ENCODE results near the gene PEA15.
A peak's percentile ranks its signal among the peaks of the same experiment; 100 is the strongest.

The PEA15 gene

DNA sequence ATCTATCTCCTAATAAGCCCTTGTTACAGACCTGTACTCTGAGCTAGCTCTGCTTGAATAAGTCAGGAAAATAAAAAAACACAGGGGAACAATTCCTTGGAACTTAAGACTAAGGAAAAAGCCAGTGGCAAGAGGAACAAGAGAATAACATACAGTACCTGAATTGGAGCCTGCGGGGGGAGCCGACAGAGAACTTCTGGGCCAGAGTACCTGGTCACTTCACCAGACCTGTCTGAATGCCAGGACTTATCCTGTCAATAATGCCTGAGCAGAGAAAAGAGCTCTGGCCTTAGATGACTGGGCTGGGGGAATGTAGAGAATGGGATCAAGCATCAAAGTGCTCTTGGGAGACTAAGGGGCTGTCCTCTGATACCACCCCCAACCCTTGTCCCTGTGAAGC, 15.1 kb downstream of the PEA15 start:
- in situ Hi-C loops (cut with MboI; ENCODE audit: low sequenced_read_pairs, unreplicated experiment), result no loop called here
- TF ChIP-seq, protein P1, sequence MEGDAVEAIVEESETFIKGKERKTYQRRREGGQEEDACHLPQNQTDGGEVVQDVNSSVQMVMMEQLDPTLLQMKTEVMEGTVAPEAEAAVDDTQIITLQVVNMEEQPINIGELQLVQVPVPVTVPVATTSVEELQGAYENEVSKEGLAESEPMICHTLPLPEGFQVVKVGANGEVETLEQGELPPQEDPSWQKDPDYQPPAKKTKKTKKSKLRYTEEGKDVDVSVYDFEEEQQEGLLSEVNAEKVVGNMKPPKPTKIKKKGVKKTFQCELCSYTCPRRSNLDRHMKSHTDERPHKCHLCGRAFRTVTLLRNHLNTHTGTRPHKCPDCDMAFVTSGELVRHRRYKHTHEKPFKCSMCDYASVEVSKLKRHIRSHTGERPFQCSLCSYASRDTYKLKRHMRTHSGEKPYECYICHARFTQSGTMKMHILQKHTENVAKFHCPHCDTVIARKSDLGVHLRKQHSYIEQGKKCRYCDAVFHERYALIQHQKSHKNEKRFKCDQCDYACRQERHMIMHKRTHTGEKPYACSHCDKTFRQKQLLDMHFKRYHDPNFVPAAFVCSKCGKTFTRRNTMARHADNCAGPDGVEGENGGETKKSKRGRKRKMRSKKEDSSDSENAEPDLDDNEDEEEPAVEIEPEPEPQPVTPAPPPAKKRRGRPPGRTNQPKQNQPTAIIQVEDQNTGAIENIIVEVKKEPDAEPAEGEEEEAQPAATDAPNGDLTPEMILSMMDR (IDR thresholded peaks at IDR 0.05; ENCODE audit: borderline replicate concordance, control extremely low read depth, extremely low read depth, insufficient read depth, missing control alignments), result no peak

DNA sequence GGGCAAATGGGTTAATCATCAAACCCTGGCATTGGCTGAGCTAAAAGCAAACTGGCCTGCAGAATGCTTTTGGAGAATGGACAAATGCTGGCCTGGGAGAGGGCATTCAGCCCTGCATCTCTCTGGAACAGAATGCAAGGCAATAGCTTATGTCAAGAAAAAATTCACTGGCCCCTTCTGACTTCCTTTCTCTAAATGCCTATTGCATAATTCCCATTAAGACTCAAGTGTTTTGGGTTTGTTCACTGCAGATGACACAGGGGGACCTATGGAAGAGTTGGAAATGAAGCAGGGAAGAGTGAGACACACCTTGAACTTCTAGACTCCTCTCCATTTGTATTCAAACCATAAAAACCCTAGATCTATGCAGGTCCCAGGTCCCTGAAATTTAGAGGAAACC, 15.9 kb downstream of the PEA15 start:
- DNase-seq (ENCODE audit: low spot score), result no peak
- in situ Hi-C loops (cut with MboI; ENCODE audit: low sequenced_read_pairs, unreplicated experiment), result no loop called here
- TF ChIP-seq, protein P1 (IDR thresholded peaks at IDR 0.05; ENCODE audit: borderline replicate concordance, control extremely low read depth, extremely low read depth, insufficient read depth, missing control alignments), result no peak

More for the DNA sequence above, 15.1 kb downstream of the PEA15 start:
- DNase-seq (ENCODE audit: low spot score), result no peak

DNA sequence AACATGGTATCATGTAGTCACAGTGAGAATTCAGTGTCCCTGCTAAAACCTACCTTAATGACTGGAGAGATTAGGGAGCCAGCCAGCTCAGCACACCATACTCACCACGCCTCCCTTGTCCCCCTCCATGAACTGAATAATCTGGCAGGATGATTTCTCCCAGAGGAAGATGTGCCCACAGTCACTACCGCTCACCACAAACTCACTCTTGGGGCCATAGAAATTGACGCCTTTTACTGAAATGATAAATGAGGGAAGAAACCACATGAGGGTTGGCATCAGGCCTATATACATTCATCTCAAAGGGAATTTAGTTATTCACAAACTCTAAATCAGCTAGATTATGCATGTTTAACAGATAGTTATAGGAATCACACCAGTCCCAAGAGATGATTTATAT, 17.4 kb downstream of the PEA15 start:
- no peak for DNase-seq (ENCODE audit: low spot score)
- TF ChIP-seq, protein P1 (IDR thresholded peaks at IDR 0.05; ENCODE audit: borderline replicate concordance, control extremely low read depth, extremely low read depth, insufficient read depth, missing control alignments), result no peak
- in situ Hi-C loops (cut with MboI; ENCODE audit: low sequenced_read_pairs, unreplicated experiment), result no loop called here

DNA sequence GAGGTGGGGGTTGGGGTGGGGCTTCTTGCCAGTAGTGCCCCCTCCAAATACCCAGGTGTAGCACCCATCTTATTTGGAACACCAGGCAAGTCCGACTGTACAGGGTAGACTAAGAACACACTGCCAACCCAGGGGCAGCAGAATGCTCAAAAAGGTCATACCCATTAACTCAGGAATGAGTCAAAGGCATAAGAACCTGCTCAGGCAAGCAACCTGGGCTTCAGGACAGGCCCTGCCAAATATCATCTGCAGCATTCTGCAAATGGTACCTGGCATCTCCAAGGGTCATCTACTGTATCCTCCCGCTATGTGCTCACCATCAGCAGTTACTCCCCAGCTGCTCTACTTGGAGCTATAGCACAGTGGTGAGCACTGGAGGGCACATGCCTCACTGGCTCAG, 19.4 kb downstream of the PEA15 start:
- TF ChIP-seq, protein P1 (IDR thresholded peaks at IDR 0.05; ENCODE audit: borderline replicate concordance, control extremely low read depth, extremely low read depth, insufficient read depth, missing control alignments), result no peak

DNA sequence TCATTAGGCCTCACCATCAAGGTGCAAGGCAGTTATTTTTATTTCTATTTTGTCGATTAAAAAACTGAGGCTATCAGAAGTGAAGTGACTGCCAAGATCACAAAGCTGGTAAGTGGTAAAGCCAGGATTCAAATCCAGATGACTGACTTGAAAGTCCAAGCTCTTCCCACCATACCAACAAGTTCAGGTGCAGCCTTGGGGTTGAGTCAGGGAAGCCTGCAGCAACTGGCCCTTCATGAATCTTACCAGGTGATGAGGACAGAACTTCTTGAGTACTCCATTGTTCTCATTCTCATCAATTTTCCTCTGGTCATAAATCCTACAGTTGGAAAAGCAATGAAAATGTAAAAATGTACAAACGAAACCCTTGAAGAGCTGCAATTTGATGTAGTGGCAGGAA, 20.2 kb downstream of the PEA15 start:
- TF ChIP-seq, protein P1 (IDR thresholded peaks at IDR 0.05; ENCODE audit: borderline replicate concordance, control extremely low read depth, extremely low read depth, insufficient read depth, missing control alignments), result no peak
- no peak for DNase-seq (ENCODE audit: low spot score)
- in situ Hi-C loops (cut with MboI; ENCODE audit: low sequenced_read_pairs, unreplicated experiment), result no loop called here

More for the DNA sequence above, 19.4 kb downstream of the PEA15 start:
- DNase-seq (ENCODE audit: low spot score), result no peak
- in situ Hi-C loops (cut with MboI; ENCODE audit: low sequenced_read_pairs, unreplicated experiment), result no loop called here

DNA sequence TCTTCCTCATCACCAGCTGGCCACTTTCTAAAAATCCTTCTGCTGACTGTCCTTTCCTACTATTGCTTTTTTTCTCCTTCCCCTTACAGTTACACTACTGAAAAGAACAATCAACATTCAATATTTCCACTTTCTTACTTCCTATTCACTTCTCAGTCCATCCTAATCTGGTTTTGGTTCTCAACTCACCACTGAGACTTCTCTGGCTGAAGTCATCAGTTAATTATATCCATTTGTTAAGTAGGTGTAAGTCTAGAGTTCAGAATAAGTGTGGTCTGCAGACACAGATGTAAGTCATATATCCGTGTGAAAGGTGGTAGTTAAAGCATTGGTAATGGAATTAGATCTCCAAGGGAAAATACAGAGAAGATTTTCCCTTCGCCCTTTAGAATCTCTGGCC, 21.4 kb downstream of the PEA15 start:
- TF ChIP-seq, protein P1 (IDR thresholded peaks at IDR 0.05; ENCODE audit: borderline replicate concordance, control extremely low read depth, extremely low read depth, insufficient read depth, missing control alignments), result no peak
- peak; percentile 64 for DNase-seq (ENCODE audit: low spot score)
- in situ Hi-C loops (cut with MboI; ENCODE audit: low sequenced_read_pairs, unreplicated experiment), result no loop called here

DNA sequence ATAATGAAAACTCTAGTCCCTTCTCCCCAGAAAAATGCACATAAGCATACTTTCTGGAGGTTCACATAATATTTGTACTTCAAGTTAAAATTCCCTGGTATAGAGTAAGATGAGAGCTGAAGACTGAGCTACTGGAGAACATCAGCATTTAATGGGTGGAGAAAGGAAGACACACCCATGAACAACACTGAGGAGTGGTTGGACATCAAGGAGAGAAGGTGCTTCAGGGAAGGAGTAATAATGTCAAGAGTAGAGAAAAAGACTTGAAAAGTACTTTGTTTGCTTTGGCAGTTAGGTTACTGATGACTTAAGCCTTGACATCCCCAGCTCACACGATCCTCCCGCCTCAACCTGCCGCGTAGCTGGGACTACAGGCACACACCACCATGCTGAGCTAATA, 21.9 kb downstream of the PEA15 start:
- no peak for DNase-seq (ENCODE audit: low spot score)
- TF ChIP-seq, protein P1 (IDR thresholded peaks at IDR 0.05; ENCODE audit: borderline replicate concordance, control extremely low read depth, extremely low read depth, insufficient read depth, missing control alignments), result no peak
- in situ Hi-C loops (cut with MboI; ENCODE audit: low sequenced_read_pairs, unreplicated experiment), result no loop called here

All from GM13976 (cell line).